Measurements from ENCODE around the gene L3MBTL4.
"Not testable (repeated sequence)": the region's sequence is repeated elsewhere in the genome, so short reads cannot be mapped to it uniquely, and the experiment has no call there.

L3MBTL4 gene

GRCh38 chr18:6086731-6087130, 328.0 kb downstream of the L3MBTL4 start:
- no peak overlapping the region for H3K4me3 Mint-ChIP-seq
- peaks cover 4% of the 10 kb centered on the region for H3K4me1 Mint-ChIP-seq (ENCODE audit: low read depth)

GRCh38 chr18:6079406-6079805, 335.3 kb downstream of the L3MBTL4 start:
- Mint-ChIP-seq H3K27ac (no peak overlapping the region), H3K4me1 (ENCODE audit: low read depth) (no peaks in the 10 kb centered on the region), H3K36me3 (no peaks in the 10 kb centered on the region), H3K27me3 (no peaks in the 10 kb centered on the region), H3K4me3 (no peak overlapping the region), H3K9me3 (ENCODE audit: low read depth) (no peaks in the 10 kb centered on the region)

More at GRCh38 chr18:6086731-6087130, 328.0 kb downstream of the L3MBTL4 start:
- no peak overlapping the region for H3K27ac Mint-ChIP-seq
- no peaks in the 10 kb centered on the region for H3K27me3 Mint-ChIP-seq
- no peaks in the 10 kb centered on the region for H3K9me3 Mint-ChIP-seq (ENCODE audit: low read depth)
- H3K36me3 Mint-ChIP-seq: no peaks in the 10 kb centered on the region

- H3K4me1 Mint-ChIP-seq (ENCODE audit: low read depth): no peaks in the 10 kb centered on the region
- no peaks in the 10 kb centered on the region for H3K36me3 Mint-ChIP-seq
- H3K27me3 Mint-ChIP-seq: no peaks in the 10 kb centered on the region
- H3K4me3 Mint-ChIP-seq: no peak overlapping the region
- no peak overlapping the region for H3K27ac Mint-ChIP-seq
- H3K9me3 Mint-ChIP-seq (ENCODE audit: low read depth): no peaks in the 10 kb centered on the region
Observed at GRCh38 chr18:6078877-6079276, 335.8 kb downstream of the L3MBTL4 start.

- not testable (repeated sequence) for H3K4me1 Mint-ChIP-seq (ENCODE audit: low read depth); H3K4me3 Mint-ChIP-seq; H3K27me3 Mint-ChIP-seq; H3K27ac Mint-ChIP-seq; H3K36me3 Mint-ChIP-seq; H3K9me3 Mint-ChIP-seq (ENCODE audit: low read depth)
Observed at GRCh38 chr18:6072423-6072822, 342.3 kb downstream of the L3MBTL4 start.

DNA sequence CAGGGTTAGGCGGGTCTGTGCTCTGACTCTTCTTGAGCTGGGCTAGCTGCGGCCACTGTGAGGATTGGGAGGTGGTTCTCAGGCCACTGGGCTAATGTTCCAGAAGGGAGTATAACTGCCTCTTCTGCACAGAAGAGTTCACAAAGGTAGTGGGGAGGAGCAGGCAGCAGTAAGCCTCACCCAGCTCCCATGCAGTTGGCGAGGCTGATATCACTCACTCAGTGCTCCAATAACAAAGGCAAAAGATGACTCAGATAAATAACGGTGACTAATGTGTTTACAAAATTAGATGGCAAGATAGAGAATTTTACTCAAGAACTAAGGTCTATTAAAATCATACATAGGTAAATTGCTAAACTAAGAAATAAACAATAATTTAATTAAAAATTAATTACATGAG, 345.2 kb downstream of the L3MBTL4 start:
- peaks cover 6% of the 10 kb centered on the region for H3K27me3 Mint-ChIP-seq
- H3K4me3 Mint-ChIP-seq: no peak overlapping the region
- H3K27ac Mint-ChIP-seq: no peak overlapping the region
- no peaks in the 10 kb centered on the region for H3K36me3 Mint-ChIP-seq
- no peaks in the 10 kb centered on the region for H3K4me1 Mint-ChIP-seq (ENCODE audit: low read depth)
- H3K9me3 Mint-ChIP-seq (ENCODE audit: low read depth): no peaks in the 10 kb centered on the region

GRCh38 chr18:6069103-6069502, 345.6 kb downstream of the L3MBTL4 start:
- H3K36me3 Mint-ChIP-seq: no peaks in the 10 kb centered on the region
- peaks cover 6% of the 10 kb centered on the region for H3K27me3 Mint-ChIP-seq
- H3K27ac Mint-ChIP-seq: no peak overlapping the region
- H3K4me1 Mint-ChIP-seq (ENCODE audit: low read depth): no peaks in the 10 kb centered on the region
- no peak overlapping the region for H3K4me3 Mint-ChIP-seq
- H3K9me3 Mint-ChIP-seq (ENCODE audit: low read depth): no peaks in the 10 kb centered on the region

- H3K9me3 Mint-ChIP-seq (ENCODE audit: low read depth): peaks cover 6% of the 10 kb centered on the region
- H3K4me1 Mint-ChIP-seq (ENCODE audit: low read depth): peaks cover 4% of the 10 kb centered on the region
- no peak overlapping the region for H3K4me3 Mint-ChIP-seq
- H3K27me3 Mint-ChIP-seq: no peaks in the 10 kb centered on the region
- no peaks in the 10 kb centered on the region for H3K36me3 Mint-ChIP-seq
- no peak overlapping the region for H3K27ac Mint-ChIP-seq
Observed at GRCh38 chr18:6060149-6060548, 354.6 kb downstream of the L3MBTL4 start.

DNA sequence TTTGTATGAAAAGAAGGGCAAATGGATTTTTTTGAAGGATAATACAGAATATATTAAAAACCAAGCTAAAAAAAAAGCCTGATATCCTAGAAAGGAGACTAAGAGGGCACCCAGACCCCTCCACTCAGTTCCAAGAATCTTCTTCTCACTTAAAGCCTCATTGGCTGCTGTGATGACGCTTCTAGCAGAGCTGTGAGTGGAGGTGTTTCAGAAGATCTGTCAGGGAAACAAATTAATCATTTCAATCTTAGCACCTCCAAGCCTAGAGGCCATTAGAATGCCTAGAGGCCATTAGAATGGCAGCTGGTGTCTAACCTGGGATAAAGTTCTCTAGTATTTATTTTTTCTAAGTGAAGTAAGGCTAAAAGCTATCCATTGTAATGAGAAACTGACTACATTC, 355.2 kb downstream of the L3MBTL4 start:
- H3K4me3 Mint-ChIP-seq: no peak overlapping the region
- H3K4me1 Mint-ChIP-seq (ENCODE audit: low read depth): peaks cover 4% of the 10 kb centered on the region
- H3K27me3 Mint-ChIP-seq: no peaks in the 10 kb centered on the region

DNA sequence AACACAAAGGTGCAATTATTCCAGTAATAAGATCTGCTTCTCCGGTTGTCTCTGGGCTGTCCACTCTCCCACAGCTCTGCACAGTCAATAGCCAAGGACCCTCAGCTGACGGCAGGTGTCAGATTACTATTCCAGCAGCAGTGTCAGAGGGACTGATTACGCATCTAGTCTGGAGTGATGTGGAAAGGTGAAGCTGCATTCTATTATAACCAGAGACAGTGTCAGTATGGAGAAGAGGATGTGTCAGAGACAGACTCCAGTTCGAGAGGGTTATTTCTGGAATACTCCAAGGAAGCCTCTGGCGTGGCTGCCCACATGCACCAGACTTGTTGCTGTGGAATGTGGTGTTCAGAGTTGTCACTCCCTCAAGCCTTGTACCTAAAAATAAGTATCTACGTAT, 355.8 kb downstream of the L3MBTL4 start:
- H3K27ac Mint-ChIP-seq: no peak overlapping the region
- H3K36me3 Mint-ChIP-seq: no peaks in the 10 kb centered on the region
- no peaks in the 10 kb centered on the region for H3K27me3 Mint-ChIP-seq
- H3K4me1 Mint-ChIP-seq (ENCODE audit: low read depth): peaks cover 4% of the 10 kb centered on the region
- peaks cover 6% of the 10 kb centered on the region for H3K9me3 Mint-ChIP-seq (ENCODE audit: low read depth)
- H3K4me3 Mint-ChIP-seq: no peak overlapping the region

More for the DNA sequence above, 355.2 kb downstream of the L3MBTL4 start:
- Mint-ChIP-seq H3K36me3 (no peaks in the 10 kb centered on the region), H3K9me3 (ENCODE audit: low read depth) (peaks cover 6% of the 10 kb centered on the region), H3K27ac (no peak overlapping the region)

DNA sequence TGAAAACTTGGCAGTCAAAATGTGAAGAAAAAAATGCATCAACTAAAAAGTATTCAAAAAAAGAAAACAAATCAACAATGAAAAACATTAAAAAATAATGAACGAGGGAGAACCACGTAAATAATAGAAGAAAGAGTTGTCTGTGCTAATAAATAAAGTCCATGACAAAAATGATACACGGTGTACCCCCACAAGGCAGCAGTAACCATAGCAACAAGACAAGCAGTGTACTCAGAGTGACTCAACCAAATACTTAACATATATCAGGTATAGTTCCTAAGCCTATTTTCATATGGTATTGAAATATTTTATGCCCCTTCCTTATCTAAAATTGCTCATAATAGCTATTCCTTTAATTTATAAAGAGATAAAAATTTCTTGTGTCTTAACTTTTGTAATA, 357.1 kb downstream of the L3MBTL4 start:
- no peaks in the 10 kb centered on the region for H3K27me3 Mint-ChIP-seq
- peaks cover 5% of the 10 kb centered on the region for H3K9me3 Mint-ChIP-seq (ENCODE audit: low read depth)
- H3K4me3 Mint-ChIP-seq: no peak overlapping the region
- no peaks in the 10 kb centered on the region for H3K36me3 Mint-ChIP-seq
- peaks cover 4% of the 10 kb centered on the region for H3K4me1 Mint-ChIP-seq (ENCODE audit: low read depth)
- H3K27ac Mint-ChIP-seq: no peak overlapping the region

DNA sequence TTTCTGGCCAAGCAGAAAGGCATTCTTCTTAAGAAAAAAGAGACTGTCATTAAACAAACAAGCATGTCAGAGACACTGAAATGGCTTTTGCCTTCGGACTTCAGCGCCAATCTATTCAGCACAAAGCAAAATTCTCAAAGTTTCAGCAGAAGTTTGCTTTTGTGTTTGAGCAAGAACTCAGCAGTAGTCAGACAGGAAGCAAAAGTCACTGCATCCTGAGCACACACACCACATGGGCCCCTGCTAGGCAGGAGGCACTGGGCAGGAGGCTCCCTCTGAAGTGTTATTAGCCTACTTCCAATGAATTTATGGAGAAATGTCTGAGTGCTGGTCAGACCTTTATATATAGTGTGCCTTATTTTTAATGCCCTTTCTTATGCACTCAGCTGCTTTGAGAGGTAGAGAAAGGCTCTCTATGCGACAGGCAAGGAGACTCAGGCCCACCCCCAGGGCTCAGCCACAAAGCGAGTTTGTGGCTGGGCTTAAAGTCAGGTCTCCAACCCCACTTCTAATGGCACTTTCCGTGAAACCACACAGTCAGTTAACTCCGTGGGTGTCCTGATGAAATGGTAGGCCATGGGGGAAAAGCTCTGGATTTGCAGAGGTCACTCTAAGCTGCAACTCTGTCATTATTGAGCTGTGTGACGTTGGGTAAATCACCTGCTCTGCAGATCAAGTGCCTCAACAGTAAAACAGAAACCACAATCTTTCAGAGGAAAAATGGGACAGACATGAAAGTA, 358.4 kb downstream of the L3MBTL4 start:
- H3K36me3 Mint-ChIP-seq: no peaks in the 10 kb centered on the region
- no peak overlapping the region for H3K4me3 Mint-ChIP-seq
- no peaks in the 10 kb centered on the region for H3K9me3 Mint-ChIP-seq (ENCODE audit: low read depth)
- H3K27ac Mint-ChIP-seq: no peak overlapping the region
- peaks cover 4% of the 10 kb centered on the region for H3K4me1 Mint-ChIP-seq (ENCODE audit: low read depth)
- no peaks in the 10 kb centered on the region for H3K27me3 Mint-ChIP-seq

DNA sequence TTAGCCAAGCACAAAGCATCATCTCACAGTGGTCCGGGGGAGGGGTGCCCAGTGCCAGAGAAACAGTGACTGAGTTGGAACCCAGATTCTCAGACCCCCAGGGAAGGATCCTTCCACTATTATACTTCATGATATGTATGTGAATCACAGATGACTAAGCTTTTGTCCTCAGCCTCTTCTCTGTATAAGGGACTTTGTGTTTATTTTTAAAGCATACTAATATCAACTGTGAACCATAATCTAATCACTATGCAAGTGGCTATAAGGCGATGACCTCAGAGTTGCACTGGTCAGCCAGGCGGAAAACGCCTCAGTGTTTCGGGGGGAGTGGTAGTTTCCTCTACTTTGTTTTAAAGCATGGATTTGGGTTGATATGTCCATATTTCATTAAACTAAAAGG, 359.0 kb downstream of the L3MBTL4 start:
- Mint-ChIP-seq H3K27ac (no peak overlapping the region), H3K36me3 (no peaks in the 10 kb centered on the region), H3K4me3 (no peak overlapping the region), H3K4me1 (ENCODE audit: low read depth) (peaks cover 4% of the 10 kb centered on the region), H3K9me3 (ENCODE audit: low read depth) (no peaks in the 10 kb centered on the region), H3K27me3 (no peaks in the 10 kb centered on the region)

DNA sequence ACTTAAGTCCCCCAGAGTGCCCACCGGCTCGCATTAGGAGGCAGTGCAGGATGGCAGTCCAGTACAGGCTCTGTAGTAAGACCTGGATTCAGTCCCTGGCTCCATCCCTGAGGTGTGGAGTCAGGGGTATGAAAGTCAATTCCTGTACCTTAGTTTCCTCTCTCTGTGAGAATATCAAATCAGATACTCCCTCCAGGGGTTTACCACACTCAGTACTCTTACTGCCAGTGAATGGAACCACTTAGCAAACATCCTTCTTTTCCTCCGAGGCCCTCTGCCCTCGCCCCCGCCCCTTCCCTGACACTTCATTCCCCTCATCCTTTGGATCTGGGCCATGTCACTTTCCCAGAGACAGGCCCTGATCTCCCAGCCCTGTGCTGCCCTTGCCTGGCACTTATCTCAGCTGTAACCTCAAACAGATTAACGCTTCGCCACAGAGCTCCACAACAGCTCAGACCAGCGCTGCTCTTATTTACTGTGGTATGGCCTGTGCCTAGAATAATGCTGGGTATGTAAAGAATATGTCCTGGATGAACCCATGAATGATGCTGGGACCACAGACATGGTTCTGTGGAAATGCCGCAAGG, 360.4 kb downstream of the L3MBTL4 start:
- no peak overlapping the region for H3K4me3 Mint-ChIP-seq
- peaks cover 2% of the 10 kb centered on the region for H3K9me3 Mint-ChIP-seq (ENCODE audit: low read depth)
- no peaks in the 10 kb centered on the region for H3K27me3 Mint-ChIP-seq
- no peak overlapping the region for H3K27ac Mint-ChIP-seq
- H3K4me1 Mint-ChIP-seq (ENCODE audit: low read depth): peaks cover 4% of the 10 kb centered on the region
- no peaks in the 10 kb centered on the region for H3K36me3 Mint-ChIP-seq

GRCh38 chr18:6052449-6052913, 362.2 kb downstream of the L3MBTL4 start:
- Mint-ChIP-seq H3K27me3 (no peaks in the 10 kb centered on the region), H3K27ac (no peak overlapping the region), H3K9me3 (ENCODE audit: low read depth) (peaks cover 5% of the 10 kb centered on the region), H3K4me1 (ENCODE audit: low read depth) (peaks cover 4% of the 10 kb centered on the region), H3K36me3 (no peaks in the 10 kb centered on the region), H3K4me3 (no peak overlapping the region)

- H3K4me3 Mint-ChIP-seq; H3K27ac Mint-ChIP-seq; H3K4me1 Mint-ChIP-seq (ENCODE audit: low read depth); H3K27me3 Mint-ChIP-seq; H3K36me3 Mint-ChIP-seq: not testable (repeated sequence)
- H3K9me3 Mint-ChIP-seq (ENCODE audit: low read depth): peaks cover 15% of the 10 kb centered on the region
Observed at GRCh38 chr18:6047596-6047995, 367.1 kb downstream of the L3MBTL4 start.

- peaks cover 15% of the 10 kb centered on the region for H3K9me3 Mint-ChIP-seq (ENCODE audit: low read depth)
- H3K4me1 Mint-ChIP-seq (ENCODE audit: low read depth): no peaks in the 10 kb centered on the region
- H3K4me3 Mint-ChIP-seq: no peak overlapping the region
- H3K27ac Mint-ChIP-seq: no peak overlapping the region
- peaks cover 5% of the 10 kb centered on the region for H3K27me3 Mint-ChIP-seq
- H3K36me3 Mint-ChIP-seq: peaks cover 2% of the 10 kb centered on the region
Observed at GRCh38 chr18:6044773-6045172, 369.9 kb downstream of the L3MBTL4 start.

Measured in activated naive CD8-positive, alpha-beta T cell (primary cell).